Fibroblast of gingiva (primary cell): Measurements from ENCODE around the gene STAT3.
"Not testable (repeated sequence)": the region's sequence is repeated elsewhere in the genome, so short reads cannot be mapped to it uniquely, and the experiment has no call there.

Source experiments
- DNase-seq: peaks from one replicate; pipeline ENCODE4 v3.0.0-alpha.2; 2011; ENCODE audit warnings: low read depth

STAT3 gene

GRCh38 chr17:42409523-42410318 is 21.5 kb upstream of the STAT3 start:
- DNase-seq = peak; percentile 97

GRCh38 chr17:42408061-42408460 is 19.8 kb upstream of the STAT3 start:
- no peak for DNase-seq

- peak; percentile 74 for DNase-seq
These were observed 19.1 kb upstream of the STAT3 start for GRCh38 chr17:42407289-42407836.

DNA sequence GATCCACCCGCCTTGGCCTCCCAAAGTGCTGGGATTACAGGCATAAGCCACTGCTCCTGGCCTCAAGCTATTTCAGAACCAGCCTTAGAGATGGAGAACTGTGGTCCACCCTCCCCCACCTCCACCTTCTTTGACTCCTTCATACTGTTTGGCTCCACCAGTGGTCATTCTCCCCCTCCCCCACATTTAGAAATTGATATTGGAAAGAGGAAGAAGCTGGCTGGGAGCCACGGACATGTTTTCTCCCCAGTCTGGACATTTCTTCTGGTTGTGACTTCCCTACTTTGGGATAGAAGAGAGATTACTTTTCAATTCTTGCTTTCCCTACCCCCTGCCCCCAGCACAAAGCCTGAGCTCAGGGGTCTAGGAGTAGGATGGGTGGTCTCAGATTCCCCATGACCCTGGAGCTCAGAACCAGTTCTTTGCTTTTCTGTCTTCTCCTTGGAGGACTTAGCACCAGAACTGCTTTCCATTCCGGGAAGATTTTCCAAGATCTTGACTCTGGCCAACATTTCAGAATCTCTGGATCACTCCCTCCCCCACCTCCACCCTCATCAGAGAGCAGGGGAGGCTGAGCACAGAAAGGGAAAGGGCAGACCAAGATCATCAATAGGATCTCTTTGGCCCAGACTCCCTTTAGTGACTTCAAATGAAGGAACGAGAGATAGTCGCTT is 18.5 kb upstream of the STAT3 start:
- DNase-seq = no peak

DNA sequence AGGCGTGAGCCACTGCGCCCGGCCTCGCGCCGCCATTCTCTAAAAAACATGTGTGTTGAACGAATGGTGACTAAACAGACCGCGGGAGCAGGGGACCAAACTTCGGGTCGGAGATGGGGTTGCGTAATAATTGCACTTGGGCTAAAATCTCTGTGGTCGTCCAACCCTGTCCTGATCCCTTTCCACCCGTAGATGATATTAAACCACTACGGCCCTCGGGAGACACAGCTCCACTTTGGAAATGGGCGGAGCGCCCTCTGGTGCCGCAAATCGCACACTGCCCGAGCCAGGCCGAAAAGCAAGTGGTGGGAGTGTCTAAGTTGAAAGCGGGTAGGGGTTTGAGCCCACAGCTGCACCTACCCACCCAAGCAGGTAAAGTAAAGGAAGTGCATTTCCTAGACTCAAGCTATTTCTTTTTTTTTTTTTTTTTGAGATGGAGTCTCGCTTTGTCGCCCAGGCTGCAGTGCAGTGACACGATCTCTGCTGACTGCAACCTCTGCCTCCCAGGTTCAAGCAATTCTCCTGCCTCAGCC is 17.8 kb upstream of the STAT3 start:
- DNase-seq = peak; percentile 83

GRCh38 chr17:42405076-42405475 is 16.8 kb upstream of the STAT3 start:
- no peak for DNase-seq

- no peak for DNase-seq
These were observed 16.2 kb upstream of the STAT3 start for GRCh38 chr17:42404326-42405055.

GRCh38 chr17:42403150-42403549 is 14.9 kb upstream of the STAT3 start:
- DNase-seq = no peak

GRCh38 chr17:42402117-42402516 is 13.9 kb upstream of the STAT3 start:
- no peak for DNase-seq

DNA sequence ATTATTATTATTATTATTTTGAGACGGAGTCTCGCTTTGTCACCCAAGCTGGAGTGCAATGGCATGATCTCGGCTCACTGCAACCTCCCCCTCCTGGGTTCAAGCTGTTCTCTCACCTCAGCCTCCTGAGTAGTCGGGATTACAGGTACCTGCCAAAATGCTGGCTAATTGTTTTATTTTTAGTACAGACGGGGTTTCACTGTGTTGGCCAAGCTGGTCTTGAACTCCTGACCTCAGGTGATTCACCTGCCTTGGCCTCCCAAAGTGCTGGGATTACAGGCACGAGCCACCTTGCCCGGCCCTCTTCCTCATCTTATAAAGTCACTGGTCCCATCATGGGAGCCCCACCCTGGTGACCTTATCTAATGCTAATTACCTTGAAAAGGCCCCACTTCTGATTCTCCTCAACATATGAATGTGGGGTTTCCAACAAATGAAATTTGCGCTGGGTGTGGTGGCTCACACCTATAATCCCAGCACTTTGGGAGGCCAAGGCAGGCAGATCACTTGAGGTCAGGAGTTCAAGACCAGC is 12.7 kb upstream of the STAT3 start:
- DNase-seq = not testable (repeated sequence)

GRCh38 chr17:42399948-42400843 is 12.0 kb upstream of the STAT3 start:
- no peak for DNase-seq

- DNase-seq = no peak
These were observed 10.9 kb upstream of the STAT3 start for GRCh38 chr17:42399121-42399520.

GRCh38 chr17:42395601-42396000 is 7.4 kb upstream of the STAT3 start:
- not testable (repeated sequence) for DNase-seq

DNA sequence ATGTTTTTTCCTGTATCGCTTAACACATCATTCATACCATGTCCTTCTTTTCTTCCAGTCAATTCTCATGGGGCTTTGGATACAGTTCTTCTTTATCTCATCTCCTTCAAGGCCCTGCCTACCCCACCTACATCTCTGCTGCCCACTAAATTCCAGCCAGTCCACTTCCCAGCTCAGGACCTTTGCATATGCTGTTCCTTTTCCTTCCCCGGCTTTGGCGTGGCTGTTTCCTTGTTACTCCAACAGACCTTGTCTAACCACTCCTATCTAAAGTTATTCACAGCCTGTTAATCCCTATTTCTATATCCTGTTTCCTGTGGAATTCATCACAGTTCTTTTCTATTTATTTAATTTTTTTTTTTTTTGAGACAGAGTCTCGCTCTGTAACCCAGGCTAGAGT is 6.6 kb upstream of the STAT3 start:
- DNase-seq = no peak

DNA sequence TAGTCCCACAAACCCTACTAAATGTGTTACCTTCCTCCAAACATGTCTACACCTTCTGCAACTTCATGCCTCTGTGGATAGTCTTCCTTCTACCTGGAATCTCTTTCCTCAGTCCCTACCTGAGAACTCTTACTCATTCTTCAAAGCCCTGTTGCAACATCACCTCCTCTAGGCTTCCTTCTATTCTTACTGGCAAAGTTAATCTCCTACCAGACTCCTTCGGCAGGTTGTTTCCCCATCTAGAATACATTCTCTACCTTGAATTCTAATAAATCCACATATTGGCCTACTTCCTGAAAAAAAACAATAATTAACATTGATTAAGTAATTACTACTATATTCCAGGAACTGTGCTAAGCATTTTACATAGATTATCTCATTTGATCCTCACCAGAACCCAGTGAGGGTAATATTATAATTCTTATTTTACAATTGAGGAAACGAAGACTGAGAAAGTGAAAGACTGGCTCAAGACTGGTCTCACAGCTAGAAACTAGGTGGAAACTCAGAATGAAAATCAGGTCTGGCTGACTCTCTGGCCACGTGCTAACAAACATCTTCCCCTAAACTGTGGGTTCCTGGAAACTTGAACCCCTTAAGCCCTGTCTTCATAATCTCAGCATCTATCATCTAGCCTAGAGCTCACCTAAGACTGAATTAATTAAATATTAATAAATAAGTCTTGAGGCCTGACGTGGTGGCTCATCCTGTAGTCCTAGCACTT is 4.6 kb upstream of the STAT3 start:
- DNase-seq = no peak

DNA sequence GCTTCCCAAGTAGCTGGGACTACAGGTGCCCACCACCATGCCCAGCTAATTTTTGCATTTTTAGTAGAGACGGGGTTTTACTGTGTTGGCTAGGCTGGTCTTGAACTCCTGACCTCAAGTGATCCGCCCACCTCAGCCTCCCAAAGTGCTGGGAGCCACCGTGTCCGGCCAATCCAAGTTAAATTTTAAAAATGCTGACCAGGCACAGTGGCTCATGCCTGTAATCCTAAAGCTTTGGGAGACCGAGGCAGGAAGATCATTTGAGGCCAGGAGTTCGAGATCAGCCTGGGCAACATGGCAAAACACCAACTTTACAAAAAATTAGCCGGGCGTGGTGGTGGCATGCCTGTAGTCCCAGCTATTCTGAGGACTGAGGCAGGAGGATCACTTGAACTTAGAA is 3.2 kb upstream of the STAT3 start:
- not testable (repeated sequence) for DNase-seq

GRCh38 chr17:42389899-42390298 is 1.7 kb upstream of the STAT3 start:
- no peak for DNase-seq

DNA sequence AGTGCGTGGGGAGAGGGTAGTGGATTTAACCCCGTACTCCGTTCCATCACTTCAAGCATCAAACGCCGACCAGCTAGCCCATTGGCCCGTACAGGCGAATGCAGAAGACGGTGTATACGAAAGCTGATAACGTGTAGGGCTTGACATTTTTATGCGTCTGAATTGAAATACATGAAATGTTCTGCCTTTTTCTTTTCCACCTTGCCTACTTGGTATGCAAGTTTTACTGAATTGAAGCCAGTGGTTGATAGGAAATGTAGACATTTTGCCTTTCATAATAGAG is 834 bp upstream of the STAT3 start:
- DNase-seq = no peak

DNA sequence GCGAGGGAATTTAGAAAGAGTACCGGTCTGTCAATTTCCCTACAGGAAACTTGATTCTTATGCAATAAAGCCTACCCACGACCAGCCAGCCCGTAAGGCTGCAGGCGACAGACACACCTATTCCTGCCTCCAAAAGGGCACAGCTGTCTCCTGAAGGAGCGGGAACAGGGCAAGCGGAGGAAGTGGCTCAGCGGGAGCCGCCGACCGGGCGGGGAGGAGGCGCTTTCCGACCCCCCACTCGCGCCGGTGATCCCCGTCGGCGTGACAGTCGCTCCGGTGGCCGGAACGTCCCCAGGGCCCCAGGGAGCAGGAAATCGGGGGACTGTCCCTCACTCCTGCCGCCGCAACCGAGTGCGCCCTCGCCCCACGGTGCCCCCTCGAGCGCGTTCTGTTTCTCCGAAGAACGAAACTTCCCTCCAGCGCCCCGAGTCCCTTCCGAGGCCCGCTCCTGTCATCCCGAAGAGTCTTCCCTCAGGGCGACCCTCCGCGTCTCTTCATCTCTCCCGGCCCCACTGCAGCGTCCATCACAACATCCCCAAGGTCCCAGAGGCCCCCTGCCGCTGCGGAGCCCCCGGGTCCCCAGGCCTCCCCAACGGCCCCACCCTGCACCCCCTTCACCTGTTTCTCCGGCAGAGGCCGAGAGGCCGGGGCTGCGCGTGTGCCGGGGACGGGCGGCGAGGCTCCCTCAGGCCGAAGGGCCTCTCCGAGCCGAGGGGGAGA is 421 bp downstream of the STAT3 start:
- DNase-seq = no peak
